Mucosa of descending colon (tissue), 3 donors: ENCODE data around the gene MANBA. TPM values are rescaled to one million over a fixed set of nuclear protein-coding genes. Genes with fewer than 3 reads are reported as not detected.
A peak's percentile ranks its signal among the peaks of the same experiment; 100 is the strongest.

Source experiments
- ATAC-seq: fragments of 200-7000 bp; cut with Tn5 transposase; one replicate; pipeline ENCODE4 v1.9.1; 2020; ENCODE audit warnings: mild to moderate bottlenecking, moderate library complexity
- DNase-seq, 3 donors: peaks; one replicate each; pipeline ENCODE4 v3.0.0-alpha.2; 2020
- H3K36me3 ChIP-seq: fragments of 200-600 bp; one replicate; pipeline ENCODE4 v1.8.0; 2021; ENCODE audit warnings: low read depth, mild to moderate bottlenecking
- H3K4me1 ChIP-seq: fragments of 200-600 bp; one replicate; pipeline ENCODE4 v1.8.0; 2021; ENCODE audit warnings: low read depth, mild to moderate bottlenecking
- H3K4me3 ChIP-seq: fragments of 200-600 bp; one replicate; pipeline ENCODE4 v1.8.0; 2021; ENCODE audit warnings: mild to moderate bottlenecking
- H3K9me3 ChIP-seq: fragments of 200-600 bp; one replicate; pipeline ENCODE4 v1.8.0; 2021; ENCODE audit warnings: mild to moderate bottlenecking
- intact Hi-C, 2 donors: fragments of 100-400 bp; cut with DNase I in 1 of 2; cut with micrococcal nuclease in 1 of 2; formaldehyde crosslinking; loops; one replicate each; pipeline versions ENCODE4 v1.11.0 to v1.11.1; 2022; cut with DNase I, micrococcal nuclease
- total RNA-seq, 3 donors: library from RNA; stranded (reverse); fragmentation: NEBNext Ultra II Directional in 2 of 3; extraction: Animal tissue kit (Norgen Biotek cat#: 25700) in 2 of 3; gene quantifications; one replicate each; pipeline versions ENCODE4 v1.2.1 to v1.2.4, GENCODE V29; 2021 to 2023
- TF ChIP-seq, protein P1 (sequence below): fragments of 200-600 bp; IDR thresholded peaks from one replicate; pipeline ENCODE4 v1.8.0; 2022; ENCODE audit warnings: antibody characterized with exemption, mild to moderate bottlenecking
- donor health status: DM: no; HTN: no; CAD: no; lungs with moderate emphysema.
- donor health status: DM: no; HTN: no; CAD: no.
- donor health status: DM: no; HTN: yes; CAD: no.

Gene MANBA
- total RNA-seq, 3 donors from 2014 or later = 15.5 to 25.0 (median 19.9) TPM

DNA sequence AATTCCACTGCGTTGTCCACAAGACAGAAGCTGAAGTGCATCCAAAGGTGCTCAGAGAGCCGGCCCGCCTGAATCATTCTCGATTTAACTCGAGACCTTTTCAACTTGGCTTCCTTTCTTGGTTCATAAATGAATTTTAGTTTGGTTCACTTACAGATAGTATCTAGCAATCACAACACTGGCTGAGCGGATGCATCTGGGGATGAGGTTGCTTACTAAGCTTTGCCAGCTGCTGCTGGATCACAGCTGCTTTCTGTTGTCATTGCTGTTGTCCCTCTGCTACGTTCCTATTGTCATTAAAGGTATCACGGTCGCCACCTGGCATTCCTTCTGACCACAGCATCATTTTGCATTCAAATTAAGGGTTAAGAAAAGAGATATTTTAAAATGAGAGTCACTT lies 144.1 kb downstream of the MANBA start:
- H3K4me3 ChIP-seq = no peak overlapping the region
- peaks cover 9% of the 10 kb centered on the region for H3K4me1 ChIP-seq
- peaks cover 5% of the 10 kb centered on the region for H3K36me3 ChIP-seq
- intact Hi-C loops = loop anchor here (10.0 kb wide), 1 partner anchor 172 kb away; no protein-coding TSS in a partner anchor
- DNase-seq (peak in 1 of 3 donors; percentile 32), ATAC-seq (no peak)
- TF ChIP-seq, protein P1, sequence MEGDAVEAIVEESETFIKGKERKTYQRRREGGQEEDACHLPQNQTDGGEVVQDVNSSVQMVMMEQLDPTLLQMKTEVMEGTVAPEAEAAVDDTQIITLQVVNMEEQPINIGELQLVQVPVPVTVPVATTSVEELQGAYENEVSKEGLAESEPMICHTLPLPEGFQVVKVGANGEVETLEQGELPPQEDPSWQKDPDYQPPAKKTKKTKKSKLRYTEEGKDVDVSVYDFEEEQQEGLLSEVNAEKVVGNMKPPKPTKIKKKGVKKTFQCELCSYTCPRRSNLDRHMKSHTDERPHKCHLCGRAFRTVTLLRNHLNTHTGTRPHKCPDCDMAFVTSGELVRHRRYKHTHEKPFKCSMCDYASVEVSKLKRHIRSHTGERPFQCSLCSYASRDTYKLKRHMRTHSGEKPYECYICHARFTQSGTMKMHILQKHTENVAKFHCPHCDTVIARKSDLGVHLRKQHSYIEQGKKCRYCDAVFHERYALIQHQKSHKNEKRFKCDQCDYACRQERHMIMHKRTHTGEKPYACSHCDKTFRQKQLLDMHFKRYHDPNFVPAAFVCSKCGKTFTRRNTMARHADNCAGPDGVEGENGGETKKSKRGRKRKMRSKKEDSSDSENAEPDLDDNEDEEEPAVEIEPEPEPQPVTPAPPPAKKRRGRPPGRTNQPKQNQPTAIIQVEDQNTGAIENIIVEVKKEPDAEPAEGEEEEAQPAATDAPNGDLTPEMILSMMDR = no peak
- H3K9me3 ChIP-seq = no peaks in the 10 kb centered on the region

DNA sequence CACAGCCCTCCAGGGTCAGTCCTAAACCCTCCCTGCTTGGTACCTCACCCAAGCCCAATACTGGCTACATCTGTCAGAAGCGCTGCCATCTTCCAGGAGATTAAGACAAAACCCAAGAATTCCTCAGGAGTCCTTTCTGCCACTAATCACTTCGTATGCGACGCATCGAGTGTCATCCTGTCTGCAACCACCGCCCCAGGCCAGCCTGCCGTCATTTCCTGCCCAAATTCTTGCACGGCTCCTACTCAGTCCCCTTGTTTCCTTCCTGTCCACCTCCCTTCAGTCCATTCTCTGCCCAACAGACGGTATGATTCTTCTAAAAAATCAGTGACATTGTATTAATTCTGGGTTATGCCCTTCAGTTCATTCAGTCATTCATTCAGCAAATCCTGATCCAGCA lies 146.0 kb downstream of the MANBA start:
- Histone ChIP-seq H3K4me3 (no peak overlapping the region), H3K9me3 (no peaks in the 10 kb centered on the region), H3K4me1 (peaks cover 5% of the 10 kb centered on the region), H3K36me3 (peaks cover 5% of the 10 kb centered on the region)
- intact Hi-C loops = loop anchor here (10.0 kb wide), 1 partner anchor 170 kb away; no protein-coding TSS in a partner anchor
- TF ChIP-seq, protein P1 = no peak
- DNase-seq = peak in 1 of 3 donors; percentile 42
- ATAC-seq = peak; percentile 27

- DNase-seq (no peak), ATAC-seq (peak; percentile 86)
- H3K36me3 ChIP-seq = peaks cover 5% of the 10 kb centered on the region
- no peak overlapping the region for H3K4me3 ChIP-seq
- intact Hi-C loops = loop anchor here (10.0 kb wide), 1 partner anchor 168 kb away; no protein-coding TSS in a partner anchor
- TF ChIP-seq, protein P1 = no peak
- H3K9me3 ChIP-seq = no peaks in the 10 kb centered on the region
- H3K4me1 ChIP-seq = peaks cover 5% of the 10 kb centered on the region
These were observed 147.9 kb downstream of the MANBA start for GRCh38 chr4:102612824-102613366.

- H3K36me3 ChIP-seq = peaks cover 5% of the 10 kb centered on the region
- H3K4me1 ChIP-seq = peaks cover 5% of the 10 kb centered on the region
- intact Hi-C loops = loop anchor here (10.0 kb wide), 1 partner anchor 167 kb away; no protein-coding TSS in a partner anchor
- H3K9me3 ChIP-seq = no peaks in the 10 kb centered on the region
- TF ChIP-seq, protein P1 = no peak
- no peak overlapping the region for H3K4me3 ChIP-seq
- no peak for DNase-seq
- no peak for ATAC-seq
These were observed 148.6 kb downstream of the MANBA start for GRCh38 chr4:102612210-102612609.

GRCh38 chr4:102610476-102610875 lies 150.3 kb downstream of the MANBA start:
- peak in 2 of 3 donors; percentile 48 to 50 for DNase-seq
- H3K9me3 ChIP-seq = no peaks in the 10 kb centered on the region
- TF ChIP-seq, protein P1 = no peak
- H3K4me1 ChIP-seq = peaks cover 5% of the 10 kb centered on the region
- intact Hi-C loops = loop anchor here (10.0 kb wide), 1 partner anchor 166 kb away; no protein-coding TSS in a partner anchor
- H3K4me3 ChIP-seq = no peak overlapping the region
- peak; percentile 63 for ATAC-seq
- H3K36me3 ChIP-seq = peaks cover 9% of the 10 kb centered on the region
